SW 1271 (cell line): Measurements from ENCODE around the gene TENT4B.

Experiments used
- DNase-seq, 2 experiments: peaks; one replicate each; lab custom pipeline; 2025; lab: John Stamatoyannopoulos, UW

Gene TENT4B

DNA sequence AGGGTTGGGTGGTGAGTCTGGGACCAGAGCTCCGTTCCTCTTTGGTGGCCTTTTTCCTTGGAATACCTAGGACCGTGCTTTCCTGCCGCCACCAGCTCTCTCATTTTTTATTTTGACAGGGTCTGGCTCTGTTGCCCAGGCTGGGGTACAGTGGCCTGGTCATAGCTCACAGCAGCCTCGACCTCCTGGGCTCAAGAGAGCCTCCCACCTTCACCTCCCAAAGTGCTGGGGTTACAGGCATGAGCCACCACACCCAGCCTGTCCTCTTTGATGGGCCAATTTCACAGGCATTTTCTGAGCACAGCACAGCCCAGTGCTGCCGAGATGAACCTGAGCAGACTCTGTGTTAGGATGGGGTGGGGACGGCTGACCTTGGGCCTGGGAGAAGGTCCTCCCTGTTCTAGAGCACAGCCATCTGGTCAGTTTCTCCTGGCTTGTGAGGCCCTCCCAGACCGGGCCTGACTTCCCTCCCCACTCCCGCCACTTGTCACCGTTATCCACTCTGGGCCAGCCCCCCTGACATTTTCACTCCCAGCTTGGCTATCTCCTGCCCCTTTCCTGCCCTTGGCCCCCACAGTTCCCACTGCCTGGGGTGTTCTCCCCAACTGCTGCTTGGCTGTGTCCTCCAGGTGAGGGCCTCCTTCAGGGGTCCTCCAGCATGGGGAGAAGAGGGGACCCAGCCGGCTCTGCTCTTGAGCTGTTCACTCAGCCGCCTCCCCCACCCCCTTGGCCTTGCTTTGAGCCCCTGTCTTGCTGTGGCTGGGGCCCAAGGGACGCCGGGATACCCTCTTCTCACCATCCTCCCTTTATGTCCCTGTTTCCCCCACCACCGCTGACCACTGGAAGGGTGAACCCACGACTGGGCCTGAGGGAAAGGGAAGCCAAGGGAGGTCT, 118.3 kb downstream of the TENT4B start:
- DNase-seq: no peak

DNA sequence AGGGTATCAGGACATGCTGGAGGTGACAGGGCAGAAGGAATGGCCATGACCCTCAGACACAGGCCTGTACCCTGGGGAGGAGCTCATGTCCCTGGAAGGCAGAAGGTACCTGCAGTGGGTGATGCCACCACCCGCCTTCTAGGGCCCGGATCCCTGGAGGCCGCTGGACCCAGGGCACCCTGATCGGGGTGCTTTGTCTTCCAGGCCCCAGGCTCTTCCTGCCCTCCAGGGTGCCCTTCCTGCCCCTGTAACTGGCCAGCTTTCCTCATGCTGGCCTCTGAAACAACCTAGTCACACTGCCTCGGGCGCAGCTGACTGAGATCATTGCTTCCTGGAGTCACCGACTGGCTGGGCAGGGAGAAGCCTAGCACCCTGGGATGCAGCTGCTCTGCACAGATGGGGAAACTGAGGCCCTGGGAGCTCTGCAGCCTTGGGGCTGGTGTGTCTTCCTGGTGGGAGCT, 119.0 kb downstream of the TENT4B start:
- no peak for DNase-seq

DNA sequence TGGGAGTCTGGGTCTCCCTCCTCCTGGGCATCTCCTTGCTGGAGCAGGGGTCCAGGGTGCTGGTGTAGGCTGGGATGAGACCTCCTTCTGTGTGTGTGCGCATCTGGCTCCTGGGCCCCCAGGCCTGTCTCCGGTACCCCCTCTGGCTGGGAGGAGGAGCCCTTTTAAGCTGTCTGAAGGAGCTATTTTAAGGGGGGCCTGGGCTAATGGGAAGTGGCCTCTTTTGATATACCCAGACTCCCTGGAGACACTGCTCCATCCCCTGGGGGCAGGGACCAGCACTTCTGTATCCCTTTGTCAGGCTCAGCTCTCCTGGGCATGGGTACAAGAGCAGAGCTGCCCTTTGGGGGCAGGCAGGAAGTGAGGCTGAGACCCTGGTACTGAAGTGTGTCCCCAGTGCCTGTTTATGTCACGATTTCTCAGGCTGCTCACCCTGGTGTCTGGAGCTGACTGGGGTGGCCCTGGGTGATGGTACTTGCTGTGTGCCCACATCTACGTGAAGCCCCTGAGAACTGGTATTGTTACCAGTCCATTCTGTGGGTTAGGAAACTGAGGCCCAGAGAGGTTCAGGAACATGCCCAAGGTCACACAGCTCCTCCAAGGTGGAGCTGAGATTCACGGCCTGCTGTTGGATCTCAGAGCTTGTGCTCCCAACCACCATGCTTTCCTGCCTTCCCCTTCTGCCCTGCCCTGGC, 119.7 kb downstream of the TENT4B start:
- no peak for DNase-seq

DNA sequence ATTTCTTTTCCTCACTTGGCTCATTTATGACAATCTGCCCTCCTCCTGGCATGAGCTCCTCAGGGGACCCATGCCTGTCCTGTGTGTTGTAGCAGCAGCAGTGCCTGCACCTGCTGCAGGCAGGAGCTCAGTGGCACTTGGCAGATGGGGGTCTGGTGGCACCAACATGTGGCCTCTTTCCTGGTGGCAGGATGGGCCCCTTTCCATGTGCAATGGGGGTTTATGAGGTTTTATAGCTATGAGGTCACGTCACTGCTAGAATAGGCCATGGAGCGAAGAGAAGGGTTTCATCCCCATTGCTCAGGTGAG, 120.2 kb downstream of the TENT4B start:
- DNase-seq: no peak

DNA sequence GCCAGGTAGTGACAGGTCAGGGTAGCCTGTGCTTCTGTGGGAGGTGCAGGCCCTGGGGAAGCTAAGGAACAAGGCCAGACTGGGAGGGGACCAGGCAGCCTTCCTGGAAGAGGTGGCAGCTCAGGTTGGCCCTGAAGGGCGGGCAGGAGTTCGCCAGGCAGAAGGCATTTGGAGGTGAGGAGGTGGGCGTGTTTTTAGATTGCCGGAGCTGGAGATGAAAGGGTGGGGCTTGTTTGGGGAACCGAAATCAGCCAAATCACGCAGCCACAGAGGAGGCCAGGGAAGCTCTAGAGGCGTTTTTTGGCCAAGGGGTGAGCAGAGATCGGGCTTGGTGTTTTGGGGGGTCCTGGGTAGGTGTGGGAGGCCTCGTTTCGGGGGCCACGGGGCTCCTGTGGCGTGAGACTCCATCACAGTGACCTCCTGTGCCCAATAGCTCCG, 120.8 kb downstream of the TENT4B start:
- DNase-seq: no peak

DNA sequence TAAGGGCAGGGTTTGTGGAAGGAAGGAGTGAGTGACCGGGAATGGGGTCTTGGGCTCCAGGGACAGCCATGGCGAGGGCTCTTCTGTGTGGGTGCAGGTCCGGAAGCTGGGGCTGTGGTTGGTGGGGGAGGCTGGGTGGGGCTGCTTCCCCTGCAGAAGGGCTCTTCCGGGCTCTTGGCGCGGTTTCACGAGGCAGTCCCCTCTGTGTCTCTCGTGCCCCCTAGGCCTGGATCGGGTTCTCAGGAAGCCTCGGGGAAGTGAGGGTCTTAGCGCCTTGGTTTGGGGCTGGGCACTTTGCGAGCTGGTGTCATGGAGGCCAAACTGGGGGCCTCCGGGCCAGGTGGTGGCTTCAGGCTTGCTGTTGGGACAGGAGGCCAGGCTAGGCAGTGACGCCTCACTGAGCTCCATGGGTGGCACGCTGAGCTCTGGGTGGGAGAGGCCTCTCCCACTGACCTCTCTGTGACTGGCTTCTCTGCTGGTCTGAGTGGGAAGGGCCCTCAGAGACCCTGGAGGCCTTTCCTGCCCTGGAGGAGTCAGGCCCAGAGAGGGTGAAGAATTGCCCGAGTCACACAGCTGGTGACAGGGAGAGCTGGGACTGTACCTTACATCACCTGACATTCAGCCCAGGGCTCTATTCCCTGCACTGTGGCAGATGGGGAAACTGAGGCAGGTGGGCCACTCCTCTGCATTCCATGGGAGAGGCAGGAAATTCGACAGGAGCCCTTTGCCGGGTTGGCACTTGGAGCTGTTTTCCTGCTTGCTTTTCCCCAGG, 121.4 kb downstream of the TENT4B start:
- DNase-seq: no peak

DNA sequence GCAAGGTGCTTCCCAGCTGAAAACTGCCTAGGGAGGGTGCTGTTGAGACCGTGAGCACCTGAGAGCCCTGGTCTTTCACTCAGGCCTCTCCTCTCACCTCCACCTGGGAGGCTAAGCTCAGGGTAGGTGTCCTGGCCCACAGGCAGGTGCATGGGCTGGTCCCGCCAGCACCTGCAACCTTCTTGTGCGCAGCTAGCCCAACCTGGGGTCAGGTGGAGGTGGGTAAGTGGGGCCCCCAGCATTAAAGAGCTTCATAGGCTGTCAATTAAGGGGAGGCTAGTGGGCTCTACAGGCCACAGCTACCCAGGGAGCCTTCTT, 122.0 kb downstream of the TENT4B start:
- no peak for DNase-seq

DNA sequence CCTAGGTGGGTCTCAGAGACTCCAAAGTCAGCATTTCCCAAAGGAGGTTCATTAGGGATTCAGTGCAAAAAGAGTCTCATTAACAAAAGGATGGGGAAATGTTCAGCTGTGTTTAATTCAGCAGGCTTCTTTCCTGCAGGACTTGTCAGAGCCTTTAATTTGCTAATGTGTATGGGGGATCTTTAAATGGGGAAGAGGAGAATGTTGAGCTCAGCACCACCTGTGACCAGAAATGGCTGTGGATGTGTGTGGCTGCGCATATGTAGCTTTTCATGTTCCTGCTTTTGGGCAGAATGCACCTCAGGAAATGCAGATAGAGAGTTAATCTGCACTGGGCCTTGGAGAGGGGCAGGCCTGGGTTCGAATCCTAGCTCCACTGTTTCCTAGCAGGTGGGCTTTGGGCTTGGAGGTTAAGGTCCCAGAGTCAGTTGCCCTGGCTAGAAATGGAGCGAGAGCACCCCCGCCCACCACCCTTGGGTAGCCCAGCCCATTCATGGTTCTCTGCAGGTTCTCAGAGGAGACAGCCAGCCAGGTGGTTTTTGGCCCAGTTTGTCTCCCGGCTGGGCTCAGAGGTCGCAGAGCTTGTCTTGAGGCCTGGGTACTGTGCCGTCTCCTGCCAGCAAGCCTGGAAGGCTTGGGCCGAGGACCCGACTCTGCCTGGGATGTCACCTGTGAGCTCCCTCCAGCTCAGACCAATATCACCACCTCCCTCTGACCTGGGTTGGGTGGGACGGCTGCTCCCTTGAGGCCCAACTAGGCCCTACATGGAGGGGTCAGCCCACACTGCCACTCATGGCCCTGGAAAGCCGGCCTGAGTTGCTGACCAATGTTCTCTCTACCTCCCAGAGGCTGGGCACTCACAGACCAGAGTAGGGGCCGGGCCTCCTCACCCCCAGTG, 122.6 kb downstream of the TENT4B start:
- DNase-seq: no peak

DNA sequence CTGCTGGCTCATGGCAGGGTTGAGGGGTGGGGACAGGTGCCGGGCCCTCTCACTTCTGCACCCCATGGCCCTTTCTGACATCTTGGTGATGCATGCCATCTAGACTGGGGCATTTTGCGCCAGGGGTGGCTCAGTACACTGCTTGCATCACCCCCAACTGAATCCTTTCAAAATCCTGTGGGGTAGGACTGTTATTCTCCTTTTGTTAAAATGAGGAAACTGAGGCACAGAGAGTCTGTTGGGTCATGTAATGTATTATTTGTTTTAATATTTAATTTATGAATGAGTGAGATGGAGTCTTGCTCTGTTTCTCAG, 123.2 kb downstream of the TENT4B start:
- DNase-seq: no peak

DNA sequence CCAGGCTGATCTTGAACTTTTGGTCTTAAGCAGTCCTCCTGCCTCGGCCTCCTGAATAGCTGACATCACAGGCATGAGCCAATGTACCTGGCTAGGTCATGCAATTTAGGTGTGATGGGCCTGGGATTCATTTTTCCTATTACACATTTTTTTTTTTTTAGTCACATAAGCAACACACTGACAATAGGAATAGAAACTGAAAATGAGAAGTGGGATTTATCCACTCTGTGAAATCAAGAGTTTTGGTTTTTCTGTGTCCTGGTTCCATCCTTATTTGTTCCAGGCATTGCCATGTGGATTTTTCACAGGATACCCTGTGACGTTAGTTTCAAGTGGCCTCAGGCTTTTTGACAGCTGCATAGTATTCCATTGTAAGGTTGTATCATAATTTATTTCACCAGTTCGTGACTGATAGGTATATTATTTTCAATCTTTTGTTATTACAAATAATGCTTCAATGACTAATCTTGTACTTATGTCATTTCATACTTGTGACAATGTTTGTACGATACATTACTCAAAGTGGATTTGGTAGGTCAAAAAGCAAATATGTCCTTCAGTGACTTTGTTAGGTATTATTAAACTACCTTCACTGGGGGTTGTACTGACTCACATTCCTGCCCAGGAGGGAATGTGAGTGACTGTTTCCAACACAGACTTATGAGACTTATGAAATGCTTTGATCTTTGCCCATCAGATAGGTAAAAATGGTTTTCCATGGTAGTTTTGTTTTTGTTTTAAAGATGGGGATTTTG, 123.9 kb downstream of the TENT4B start:
- DNase-seq: no peak

DNA sequence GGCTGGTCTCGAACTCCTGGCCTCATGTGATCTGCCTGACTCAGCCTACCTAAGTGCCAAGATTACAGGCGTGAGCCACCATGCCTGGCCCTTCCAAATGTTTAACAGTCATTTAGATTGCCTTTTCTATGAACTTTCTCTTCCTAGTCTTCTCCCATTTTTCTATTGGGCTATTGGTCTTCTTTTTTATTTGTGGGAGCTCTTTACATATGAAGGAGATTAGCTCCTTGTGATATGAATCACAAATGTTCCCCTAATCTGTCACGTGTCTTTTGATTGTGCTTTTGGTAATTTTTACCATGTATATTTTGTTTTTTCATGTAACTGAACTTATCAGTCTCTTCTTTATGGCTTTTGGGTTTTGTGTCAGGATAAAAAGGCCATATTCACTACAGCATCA, 125.1 kb downstream of the TENT4B start:
- DNase-seq: no peak

DNA sequence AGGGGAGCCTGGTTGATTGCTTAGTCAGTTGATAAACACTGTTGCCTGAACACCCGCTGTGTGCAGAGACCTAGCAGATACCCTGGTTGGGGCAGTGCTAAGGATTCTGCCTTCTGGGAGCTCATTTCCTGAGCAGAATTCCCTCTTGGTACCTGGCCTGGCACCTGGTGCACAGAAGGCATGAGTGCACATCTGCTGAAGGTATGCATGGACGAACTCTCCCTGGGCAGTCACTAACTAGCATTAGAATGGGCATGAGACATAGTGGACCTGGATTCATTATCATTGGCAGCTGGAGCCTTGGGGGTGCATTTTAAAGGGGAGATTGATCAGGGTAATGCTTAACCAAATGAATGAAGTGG, 126.4 kb downstream of the TENT4B start:
- no peak for DNase-seq

DNA sequence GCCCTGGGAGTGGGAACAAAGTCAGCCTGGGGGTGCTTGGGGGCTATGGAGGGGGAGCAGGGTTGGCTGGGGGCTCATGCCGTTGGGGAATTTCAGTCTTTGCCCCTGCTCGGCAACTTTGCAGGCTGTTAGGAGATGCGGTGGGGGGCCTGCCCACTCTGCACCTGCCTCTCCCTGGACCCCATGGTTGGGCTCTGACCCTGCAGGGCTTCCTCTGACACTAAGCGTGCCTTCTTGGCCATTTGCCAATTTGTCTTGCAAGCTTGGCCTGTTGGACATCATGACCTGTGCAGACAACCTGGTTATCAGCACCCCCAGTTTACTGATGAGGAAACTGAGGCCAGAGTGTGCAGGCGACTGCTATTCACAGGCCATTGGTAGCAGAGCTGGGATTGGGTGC, 127.8 kb downstream of the TENT4B start:
- DNase-seq: no peak
